Adrenal gland (tissue), 12 donors: ENCODE measurements around the gene CPED1. TPM values are rescaled to one million over a fixed set of nuclear protein-coding genes. Genes with fewer than 3 reads are reported as not detected.
"Not testable (repeated sequence)": the region's sequence is repeated elsewhere in the genome, so short reads cannot be mapped to it uniquely, and the experiment has no call there.

Source experiments
- DNase-seq, 7 donors: peaks; one replicate each; pipeline ENCODE4 v3.0.0-alpha.2; 2019 to 2020
- H3K27ac ChIP-seq, 5 donors: fragments of 200-600 bp; sonication (generic) in 4 of 5; 1 replicate in 3 of 5; 2 replicates in 2 of 5; pipeline versions ENCODE4 v1.5.1 to v1.8.0; 2016 to 2020; ENCODE audit warnings: mild to moderate bottlenecking in 1 of 5
- H3K27me3 ChIP-seq: fragments of 200-600 bp; 2 replicates; pipeline ENCODE4 v1.8.0; 2021
- H3K36me3 ChIP-seq, 2 donors: fragments of 200-600 bp; replicated peaks in 1 of 2; 1 replicate in 1 of 2; 2 replicates in 1 of 2; pipeline versions ENCODE4 v1.5.1 to v1.8.0; 2018 to 2022
- H3K4me1 ChIP-seq, 2 donors: fragments of 200-600 bp; replicated peaks in 1 of 2; 1 replicate in 1 of 2; 2 replicates in 1 of 2; pipeline versions ENCODE4 v1.5.1 to v1.8.0; 2018 to 2021
- H3K4me3 ChIP-seq, 4 donors: fragments of 200-600 bp; sonication (generic) in 3 of 4; one replicate each; pipeline ENCODE4 v1.5.1; 2016 to 2018
- H3K9me3 ChIP-seq, 3 donors: fragments of 200-600 bp; sonication (generic) in 1 of 3; replicated peaks in 1 of 3; 1 replicate in 2 of 3; 2 replicates in 1 of 3; pipeline versions ENCODE4 v1.5.1 to v1.8.0; 2016 to 2021
- POLR2A ChIP-seq, 2 donors: fragments of 450-650 bp; IDR thresholded peaks; one replicate each; pipeline ENCODE4 v1.6.1; 2017; ENCODE audit warnings: antibody characterized with exemption in 2 of 2, mild to moderate bottlenecking in 2 of 2, moderate library complexity in 1 of 2
- WGBS, 4 donors: extraction: QIAGEN DNeasy Blood & Tissue Kit in 2 of 4; methylation state at CpG; one replicate each; pipeline versions ENCODE4 v1.1.5 to v1.1.7; 2013 to 2017; 5-methylcytosine and 5-hydroxymethylcytosine counted together
- intact Hi-C, 2 donors: fragments of 100-400 bp; cut with DNase I; formaldehyde crosslinking; loops; one replicate each; pipeline versions ENCODE4 v1.14.1 to v1.15.0; 2022 to 2023
- polyA plus RNA-seq, 3 donors: library from polyadenylated mRNA; stranded (reverse); fragments of 200-250 nt in 2 of 3; fragments of 350-450 nt in 1 of 3; fragmentation: Illumina TruSeq in 1 of 3; extraction: RNeasy Lipid Tissue Mini Kit (QIAGEN cat#74804) in 1 of 3; gene quantifications; one replicate each; pipeline ENCODE4 v1.2.3, GENCODE V29; 2013 to 2014
- total RNA-seq, 9 donors: library from RNA; depleted of rRNA in 4 of 9; stranded (reverse); fragments of >200 nt in 4 of 9; fragments of 120-200 nt in 1 of 9; fragmentation: NEBNext Ultra II Directional in 1 of 9; extraction: Animal tissue kit (Norgen Biotek cat#: 25700) in 1 of 9; gene quantifications; one replicate each; pipeline versions ENCODE4 v1.1.0 to v1.2.4, GENCODE V29; 2013 to 2023
- TF ChIP-seq, protein P1 (sequence below), 6 experiments: fragments of 450-650 bp in 4 of 6; fragments of 200-600 bp in 2 of 6; sonication (generic) in 1 of 6; IDR thresholded peaks; 1 replicate in 5 of 6; 2 replicates in 1 of 6; pipeline versions ENCODE4 v1.5.1 to v1.8.0; 2016 to 2021; ENCODE audit warnings: antibody characterized with exemption in 6 of 6, mild to moderate bottlenecking in 2 of 6, moderate library complexity in 1 of 6
- donor health status: healthy with polysubstance abuse.
- donor health status: Bipolar disorder and iron deficiency.
- donor health status: DM: yes; HTN: yes; CAD: no.
- donor health status: DM: no; HTN: no; CAD: no.
- donor health status: DM: no; HTN: no; CAD: no.
- donor health status: DM: yes; HTN: yes; CAD: no.

The CPED1 gene
- total and polyA plus RNA-seq, 12 donors = 5.2 to 72.2 (median 40.7) TPM

DNA sequence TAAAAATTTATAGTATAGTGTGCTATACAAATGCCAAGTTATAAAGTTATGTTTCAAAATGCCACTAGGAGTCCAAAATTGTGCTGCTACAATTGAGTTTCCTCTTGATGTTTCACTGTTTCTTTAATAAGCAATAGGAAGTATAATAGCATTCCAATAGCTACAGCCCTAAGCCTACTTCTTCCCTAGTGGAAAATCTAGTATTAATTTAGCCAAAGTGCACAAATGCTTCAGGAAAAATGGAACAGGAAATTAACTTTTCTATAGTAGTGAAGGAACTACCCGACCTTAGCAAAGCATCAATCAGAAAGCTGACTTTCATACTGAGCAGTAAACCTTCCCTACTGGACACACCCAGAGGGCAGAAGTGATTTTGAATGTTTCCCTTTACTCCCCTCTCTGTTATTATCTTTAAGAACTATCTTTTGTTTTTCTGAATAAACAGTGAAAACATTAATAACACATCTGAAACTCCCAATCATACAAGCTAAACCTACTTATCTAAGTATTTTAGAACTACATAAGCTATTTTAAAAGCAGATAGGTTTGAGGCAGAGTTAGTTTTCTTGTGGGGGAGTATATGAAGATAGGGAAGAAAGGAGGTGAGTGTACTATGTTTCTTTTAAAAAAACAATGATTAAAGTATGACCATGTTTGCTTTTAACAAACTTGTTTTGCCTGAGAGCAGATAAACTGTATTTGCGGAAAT is 13.7 kb downstream of the CPED1 start:
- intact Hi-C loops = no loop called here
- no peak for DNase-seq
- H3K36me3 ChIP-seq = no peaks in the 10 kb centered on the region
- WGBS, 4 donors = 62 to 65% (median 63%) methylated on average over 2 of the region's 2 CpGs
- H3K9me3 ChIP-seq = no peaks in the 10 kb centered on the region
- TF ChIP-seq, protein P1, sequence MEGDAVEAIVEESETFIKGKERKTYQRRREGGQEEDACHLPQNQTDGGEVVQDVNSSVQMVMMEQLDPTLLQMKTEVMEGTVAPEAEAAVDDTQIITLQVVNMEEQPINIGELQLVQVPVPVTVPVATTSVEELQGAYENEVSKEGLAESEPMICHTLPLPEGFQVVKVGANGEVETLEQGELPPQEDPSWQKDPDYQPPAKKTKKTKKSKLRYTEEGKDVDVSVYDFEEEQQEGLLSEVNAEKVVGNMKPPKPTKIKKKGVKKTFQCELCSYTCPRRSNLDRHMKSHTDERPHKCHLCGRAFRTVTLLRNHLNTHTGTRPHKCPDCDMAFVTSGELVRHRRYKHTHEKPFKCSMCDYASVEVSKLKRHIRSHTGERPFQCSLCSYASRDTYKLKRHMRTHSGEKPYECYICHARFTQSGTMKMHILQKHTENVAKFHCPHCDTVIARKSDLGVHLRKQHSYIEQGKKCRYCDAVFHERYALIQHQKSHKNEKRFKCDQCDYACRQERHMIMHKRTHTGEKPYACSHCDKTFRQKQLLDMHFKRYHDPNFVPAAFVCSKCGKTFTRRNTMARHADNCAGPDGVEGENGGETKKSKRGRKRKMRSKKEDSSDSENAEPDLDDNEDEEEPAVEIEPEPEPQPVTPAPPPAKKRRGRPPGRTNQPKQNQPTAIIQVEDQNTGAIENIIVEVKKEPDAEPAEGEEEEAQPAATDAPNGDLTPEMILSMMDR (IDR thresholded peaks at IDR 0.05) = peak in 1 of 6 experiments; percentile 2
- TF ChIP-seq POLR2A (IDR thresholded peaks at IDR 0.05) = no peak
- H3K4me1 ChIP-seq = peaks cover 0 to 58% of the 10 kb centered on the region in 2 donors
- H3K27ac ChIP-seq = no peak overlapping the region
- H3K4me3 ChIP-seq = no peak overlapping the region
- H3K27me3 ChIP-seq = no peaks in the 10 kb centered on the region

DNA sequence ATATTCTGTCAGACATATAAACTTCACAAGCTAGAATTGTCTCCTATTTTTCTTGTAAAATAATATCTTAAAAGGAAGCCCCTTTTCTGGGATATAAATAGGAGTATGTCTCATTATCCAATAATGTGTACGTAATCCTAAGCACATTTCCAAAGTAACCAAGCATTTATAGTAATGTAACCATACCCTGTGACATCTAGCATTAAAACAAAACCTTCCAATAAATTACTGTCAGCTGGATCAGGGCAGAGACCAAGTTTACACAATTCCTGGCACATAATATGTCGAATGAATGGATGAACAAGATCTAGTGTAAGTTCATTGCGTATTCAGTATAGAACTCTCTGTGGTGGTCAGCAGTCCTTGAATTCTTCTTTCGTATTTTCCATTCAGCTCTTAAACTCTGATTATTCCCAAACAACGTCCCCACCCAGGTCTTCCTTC is 14.3 kb downstream of the CPED1 start:
- no peak for DNase-seq
- no peaks in the 10 kb centered on the region for H3K9me3 ChIP-seq
- no peaks in the 10 kb centered on the region for H3K36me3 ChIP-seq
- TF ChIP-seq POLR2A (IDR thresholded peaks at IDR 0.05) = no peak
- TF ChIP-seq, protein P1 (IDR thresholded peaks at IDR 0.05) = no peak
- H3K4me3 ChIP-seq = no peak overlapping the region
- 83 to 85% (median 84%) methylated on average over 5 of the region's 5 CpGs for WGBS, 4 donors
- intact Hi-C loops = no loop called here
- H3K27me3 ChIP-seq = no peaks in the 10 kb centered on the region
- peaks cover 0 to 58% of the 10 kb centered on the region in 2 donors for H3K4me1 ChIP-seq
- H3K27ac ChIP-seq = no peak overlapping the region

DNA sequence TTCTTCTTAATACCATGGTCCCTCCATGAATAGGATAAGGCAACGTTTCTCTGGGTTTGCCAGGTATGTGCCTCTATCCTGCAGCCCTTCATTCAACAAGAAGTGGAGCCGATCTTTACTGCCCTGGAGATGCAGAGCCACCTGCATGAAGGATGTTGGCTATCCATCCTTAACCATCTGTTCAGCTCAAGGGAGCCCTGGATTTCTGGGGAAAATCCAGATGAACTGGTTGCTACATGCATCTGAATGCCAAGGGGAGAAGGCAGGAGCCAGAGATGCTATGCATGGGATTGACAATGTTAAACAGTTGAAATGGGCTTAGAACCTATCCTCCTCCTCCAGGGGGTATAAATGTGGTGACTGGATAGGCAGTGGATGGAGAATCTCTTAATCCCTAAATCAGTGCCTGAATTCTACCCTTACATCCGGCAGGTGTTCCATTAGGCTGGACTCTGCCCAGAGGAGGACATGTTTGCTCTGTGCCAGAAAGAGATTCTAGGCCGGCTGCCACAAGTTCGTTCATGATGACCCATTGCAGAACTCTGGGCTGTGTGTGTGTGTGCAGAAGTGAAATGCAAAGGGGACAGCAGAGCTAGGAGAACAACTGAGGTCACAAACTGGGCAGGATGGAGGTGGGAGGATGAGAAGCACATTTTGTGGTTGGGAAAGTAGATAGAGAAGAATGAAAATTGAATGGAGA is 15.6 kb downstream of the CPED1 start:
- DNase-seq = peak in 3 of 7 donors; percentile 23 to 35 (median 27)
- Histone ChIP-seq H3K36me3 (no peaks in the 10 kb centered on the region), H3K4me1 (peaks cover 0 to 51% of the 10 kb centered on the region in 2 donors), H3K4me3 (no peak overlapping the region), H3K27ac (no peak overlapping the region), H3K9me3 (no peaks in the 10 kb centered on the region), H3K27me3 (no peaks in the 10 kb centered on the region)
- intact Hi-C loops = no loop called here
- WGBS, 4 donors = 64 to 77% (median 68%) methylated on average over 4 to 5 of the region's 5 CpGs
- no peak for TF ChIP-seq POLR2A (IDR thresholded peaks at IDR 0.05)
- TF ChIP-seq, protein P1 (IDR thresholded peaks at IDR 0.05) = no peak

DNA sequence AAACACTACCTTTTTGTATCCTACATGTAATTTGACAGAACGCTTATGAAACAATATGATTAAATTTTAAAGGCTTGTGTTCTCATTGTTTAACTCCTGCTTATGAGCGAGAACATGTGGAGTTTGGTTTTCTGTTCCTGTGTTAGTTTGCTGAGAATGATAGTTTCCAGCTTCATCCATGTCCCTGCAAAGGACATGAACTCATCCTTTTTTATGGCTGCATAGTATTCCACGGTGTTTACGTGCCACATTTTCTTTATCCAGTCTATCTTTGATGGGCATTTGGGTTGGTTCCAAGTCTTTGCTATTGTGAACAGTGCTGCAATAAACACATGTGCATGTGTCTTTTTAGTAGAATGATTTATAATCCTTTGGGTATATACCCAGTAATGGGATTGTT is 16.5 kb downstream of the CPED1 start:
- WGBS, 4 donors = 94 to 97% (median 97%) methylated on average over 4 of the region's 4 CpGs
- H3K36me3 ChIP-seq, H3K9me3 ChIP-seq, H3K4me3 ChIP-seq, H3K27ac ChIP-seq, H3K27me3 ChIP-seq, DNase-seq, intact Hi-C loops: not testable (repeated sequence)
- peaks cover 0 to 42% of the 10 kb centered on the region in 2 donors for H3K4me1 ChIP-seq
